HepG2 (cell line): ENCODE data around the gene AOX1. TPM values are rescaled to one million over a fixed set of nuclear protein-coding genes. Genes with fewer than 3 reads are reported as not detected.

Experiments used
- CEBPG ChIP-seq: IDR thresholded peaks from 2 replicates; pipeline ENCODE4 v1.6.1; 2016
- IRF2 ChIP-seq: IDR thresholded peaks from 2 replicates; pipeline ENCODE4 v1.6.1; 2018; ENCODE audit warnings: missing genetic modification reagents, missing compliant biosample characterization
- KLF13 ChIP-seq: sonication (generic); formaldehyde crosslinking; IDR thresholded peaks from 2 replicates; pipeline ENCODE4 v1.4.0; 2020; ENCODE audit warnings: mild to moderate bottlenecking, missing genetic modification reagents
- LCORL ChIP-seq, 2 experiments: fragments of 450-650 bp in 1 of 2; sonication (generic) in 1 of 2; formaldehyde crosslinking in 1 of 2; IDR thresholded peaks; 2 replicates each; pipeline versions ENCODE4 v1.5.0 to v1.6.1; 2017 to 2020; ENCODE audit warnings: antibody characterized with exemption in 1 of 2, missing genetic modification reagents in 1 of 2
- RAD21 ChIP-seq: fragments of 450-650 bp; formaldehyde crosslinking; IDR thresholded peaks from 2 replicates; pipeline ENCODE4 v1.5.0; 2020; ENCODE audit warnings: mild to moderate bottlenecking
- RFXAP ChIP-seq: sonication (generic); formaldehyde crosslinking; IDR thresholded peaks from 2 replicates; pipeline ENCODE4 v1.4.0; 2020; ENCODE audit warnings: missing genetic modification reagents, borderline replicate concordance
- SRSF4 ChIP-seq: fragments of 200-400 bp; formaldehyde crosslinking; IDR thresholded peaks from one replicate; pipeline ENCODE4 v1.6.1; 2018; ENCODE audit warnings: mild to moderate bottlenecking, low read depth, low read length, moderate library complexity; ENCODE audit not compliant: poor library complexity, severe bottlenecking
- STAG1 ChIP-seq: sonication (generic); formaldehyde crosslinking; IDR thresholded peaks from 2 replicates; pipeline ENCODE4 v1.4.0; 2020; ENCODE audit warnings: missing genetic modification reagents
- TARDBP ChIP-seq: sonication (generic); formaldehyde crosslinking; IDR thresholded peaks from 2 replicates; pipeline ENCODE4 v1.8.0; 2022; ENCODE audit warnings: mild to moderate bottlenecking, missing genetic modification reagents
- TP53 ChIP-seq: sonication (generic); formaldehyde crosslinking; conservative IDR thresholded peaks from 2 replicates; pipeline ENCODE4 v1.4.0; 2020; ENCODE audit warnings: missing genetic modification reagents
- ZNF253 ChIP-seq: sonication (generic); formaldehyde crosslinking; IDR thresholded peaks from 2 replicates; pipeline ENCODE4 v1.8.0; 2022; ENCODE audit warnings: mild to moderate bottlenecking, missing genetic modification reagents, borderline replicate concordance
- ZNF484 ChIP-seq: sonication (generic); formaldehyde crosslinking; IDR thresholded peaks from 2 replicates; pipeline ENCODE4 v1.5.1; 2020; ENCODE audit warnings: mild to moderate bottlenecking, low read depth, missing genetic modification reagents, borderline replicate concordance
- polyA plus RNA-seq, 8 experiments: library from polyadenylated mRNA; depleted of rRNA in 3 of 8; stranded (reverse) in 7 of 8; unstranded in 1 of 8; fragments of >200 nt; fragmentation: Illumina TruSeq in 4 of 8; extraction: Trizol in 4 of 8; gene quantifications; 2 replicates each; pipeline versions ENCODE4 v1.2.1 to v1.2.3, GENCODE V29; 2011 to 2016; ENCODE audit warnings: low read depth in 4 of 8, missing spikeins in 1 of 8, mixed read lengths in 1 of 8; ENCODE audit not compliant: insufficient read depth in 1 of 8
- total RNA-seq, 5 experiments: library from RNA; depleted of rRNA; stranded (reverse); fragments of >200 nt; fragmentation: Illumina TruSeq; extraction: Trizol; gene quantifications; 2 replicates each; pipeline ENCODE4 v1.2.3, GENCODE V29; 2016; ENCODE audit warnings: low read depth in 1 of 5
- TF ChIP-seq, protein P1 (sequence below): sonication (generic); formaldehyde crosslinking; IDR thresholded peaks from 2 replicates; pipeline ENCODE4 v1.8.1; 2023; ENCODE audit warnings: mild to moderate bottlenecking, moderate library complexity, missing genetic modification reagents
- TF ChIP-seq, protein P2 (sequence below): sonication (generic); formaldehyde crosslinking; IDR thresholded peaks from 2 replicates; pipeline ENCODE4 v1.5.0; 2020; ENCODE audit warnings: mild to moderate bottlenecking, missing genetic modification reagents, moderate library complexity
- TF ChIP-seq, protein P3 (sequence below): sonication (generic); formaldehyde crosslinking; IDR thresholded peaks from 2 replicates; pipeline ENCODE4 v1.4.0; 2020; ENCODE audit warnings: missing genetic modification reagents
- TF ChIP-seq, protein P4 (sequence below): sonication (generic); formaldehyde crosslinking; conservative IDR thresholded peaks from 2 replicates; pipeline ENCODE4 v1.8.1; 2023; ENCODE audit warnings: missing genetic modification reagents

Gene AOX1
- total and polyA plus RNA-seq, 2 of the 13 experiments (the other 11 are each of a cell fraction or from before 2014, with no cell fraction given): 9.2 to 18.0 TPM

DNA sequence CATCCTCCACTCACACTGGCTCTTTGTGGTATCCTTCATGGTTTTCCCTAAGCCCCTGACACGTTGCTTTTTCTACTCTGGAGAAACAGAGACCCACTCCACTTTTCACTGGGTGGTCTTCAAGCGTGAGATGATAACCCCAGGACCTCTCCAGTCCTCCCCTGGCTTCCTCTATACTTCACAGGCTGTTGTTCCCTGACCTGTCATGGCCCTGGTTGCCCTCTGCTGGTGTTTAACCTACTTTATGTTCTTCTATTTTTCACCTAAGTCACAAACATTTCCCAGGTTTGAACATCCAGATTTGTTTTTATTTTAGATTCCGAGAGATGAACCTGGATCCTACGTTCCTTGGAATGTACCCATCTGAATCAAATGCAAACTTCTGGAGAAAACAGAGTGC, 84.5 kb downstream of the AOX1 start (continued):
- TF ChIP-seq ZNF484 (CRISPR knock-in tag) (no peak), CEBPG (CRISPR knock-in tag) (no peak), ZNF253 (no peak), STAG1 (CRISPR knock-in tag) (peak; percentile 66), LCORL (IDR thresholded peaks at IDR 0.05) (no peak), LCORL (CRISPR knock-in tag; IDR thresholded peaks at IDR 0.05) (no peak), TARDBP (no peak), RAD21 (CRISPR knock-in tag) (0 out of 2 replicates have a peak, but pooled peaks have one; percentile 38), TP53 (CRISPR knock-in tag) (no peak), SRSF4 (no peak), RFXAP (CRISPR knock-in tag) (no peak), KLF13 (CRISPR knock-in tag) (no peak), IRF2 (CRISPR knock-in tag) (no peak)
- TF ChIP-seq, protein P1, sequence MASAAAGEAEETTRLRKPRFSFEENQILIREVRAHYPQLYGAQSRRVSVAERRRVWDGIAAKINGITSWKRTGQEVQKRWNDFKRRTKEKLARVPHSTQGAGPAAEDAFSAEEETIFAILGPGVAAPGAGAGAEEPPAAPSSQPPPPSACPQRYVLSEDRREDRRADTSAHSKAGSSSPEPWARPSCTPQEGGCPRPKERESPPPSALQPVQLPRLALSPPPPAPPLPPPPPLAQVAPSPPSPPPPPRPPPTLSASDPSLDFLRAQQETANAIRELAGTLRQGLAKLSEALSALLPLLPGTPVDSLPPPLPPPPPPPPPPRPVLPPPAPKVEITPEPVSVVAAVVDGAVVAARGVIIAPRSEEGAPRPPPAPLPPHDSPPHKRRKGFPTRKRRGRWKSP: no peak
- TF ChIP-seq, protein P2, sequence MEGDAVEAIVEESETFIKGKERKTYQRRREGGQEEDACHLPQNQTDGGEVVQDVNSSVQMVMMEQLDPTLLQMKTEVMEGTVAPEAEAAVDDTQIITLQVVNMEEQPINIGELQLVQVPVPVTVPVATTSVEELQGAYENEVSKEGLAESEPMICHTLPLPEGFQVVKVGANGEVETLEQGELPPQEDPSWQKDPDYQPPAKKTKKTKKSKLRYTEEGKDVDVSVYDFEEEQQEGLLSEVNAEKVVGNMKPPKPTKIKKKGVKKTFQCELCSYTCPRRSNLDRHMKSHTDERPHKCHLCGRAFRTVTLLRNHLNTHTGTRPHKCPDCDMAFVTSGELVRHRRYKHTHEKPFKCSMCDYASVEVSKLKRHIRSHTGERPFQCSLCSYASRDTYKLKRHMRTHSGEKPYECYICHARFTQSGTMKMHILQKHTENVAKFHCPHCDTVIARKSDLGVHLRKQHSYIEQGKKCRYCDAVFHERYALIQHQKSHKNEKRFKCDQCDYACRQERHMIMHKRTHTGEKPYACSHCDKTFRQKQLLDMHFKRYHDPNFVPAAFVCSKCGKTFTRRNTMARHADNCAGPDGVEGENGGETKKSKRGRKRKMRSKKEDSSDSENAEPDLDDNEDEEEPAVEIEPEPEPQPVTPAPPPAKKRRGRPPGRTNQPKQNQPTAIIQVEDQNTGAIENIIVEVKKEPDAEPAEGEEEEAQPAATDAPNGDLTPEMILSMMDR (CRISPR knock-in tag): peak; percentile 45
- TF ChIP-seq, protein P3, sequence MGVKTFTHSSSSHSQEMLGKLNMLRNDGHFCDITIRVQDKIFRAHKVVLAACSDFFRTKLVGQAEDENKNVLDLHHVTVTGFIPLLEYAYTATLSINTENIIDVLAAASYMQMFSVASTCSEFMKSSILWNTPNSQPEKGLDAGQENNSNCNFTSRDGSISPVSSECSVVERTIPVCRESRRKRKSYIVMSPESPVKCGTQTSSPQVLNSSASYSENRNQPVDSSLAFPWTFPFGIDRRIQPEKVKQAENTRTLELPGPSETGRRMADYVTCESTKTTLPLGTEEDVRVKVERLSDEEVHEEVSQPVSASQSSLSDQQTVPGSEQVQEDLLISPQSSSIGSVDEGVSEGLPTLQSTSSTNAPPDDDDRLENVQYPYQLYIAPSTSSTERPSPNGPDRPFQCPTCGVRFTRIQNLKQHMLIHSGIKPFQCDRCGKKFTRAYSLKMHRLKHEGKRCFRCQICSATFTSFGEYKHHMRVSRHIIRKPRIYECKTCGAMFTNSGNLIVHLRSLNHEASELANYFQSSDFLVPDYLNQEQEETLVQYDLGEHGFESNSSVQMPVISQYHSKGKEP (CRISPR knock-in tag): no peak
- TF ChIP-seq, protein P4, sequence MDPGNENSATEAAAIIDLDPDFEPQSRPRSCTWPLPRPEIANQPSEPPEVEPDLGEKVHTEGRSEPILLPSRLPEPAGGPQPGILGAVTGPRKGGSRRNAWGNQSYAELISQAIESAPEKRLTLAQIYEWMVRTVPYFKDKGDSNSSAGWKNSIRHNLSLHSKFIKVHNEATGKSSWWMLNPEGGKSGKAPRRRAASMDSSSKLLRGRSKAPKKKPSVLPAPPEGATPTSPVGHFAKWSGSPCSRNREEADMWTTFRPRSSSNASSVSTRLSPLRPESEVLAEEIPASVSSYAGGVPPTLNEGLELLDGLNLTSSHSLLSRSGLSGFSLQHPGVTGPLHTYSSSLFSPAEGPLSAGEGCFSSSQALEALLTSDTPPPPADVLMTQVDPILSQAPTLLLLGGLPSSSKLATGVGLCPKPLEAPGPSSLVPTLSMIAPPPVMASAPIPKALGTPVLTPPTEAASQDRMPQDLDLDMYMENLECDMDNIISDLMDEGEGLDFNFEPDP (CRISPR knock-in tag): no peak
